ENCODE results near the gene UBAP2L.

- no peak for TF ChIP-seq CTCF (IDR thresholded peaks at IDR 0.05; ENCODE audit: low read depth, low read length)
- no peak for TF ChIP-seq POLR2A (IDR thresholded peaks at IDR 0.05; ENCODE audit: extremely low read depth, insufficient read length)
- no peak for TF ChIP-seq MAX (IDR thresholded peaks at IDR 0.05; ENCODE audit: low read depth, low read length)
Observed at GRCh38 chr1:154258784-154259183, 38.0 kb downstream of the UBAP2L start.

Measured in NB4 (cell line).